22Rv1 (cell line): Measurements from ENCODE around the gene TRIM9.

Experiments
- CTCF ChIP-seq: fragments of 450-650 bp; IDR thresholded peaks from 2 replicates; pipeline ENCODE4 v1.5.1; 2017; ENCODE audit warnings: mild to moderate bottlenecking
- ZFX ChIP-seq: fragments of 450-650 bp; IDR thresholded peaks from 2 replicates; pipeline ENCODE4 v1.6.1; 2017; ENCODE audit warnings: antibody characterized with exemption, borderline replicate concordance

DNA sequence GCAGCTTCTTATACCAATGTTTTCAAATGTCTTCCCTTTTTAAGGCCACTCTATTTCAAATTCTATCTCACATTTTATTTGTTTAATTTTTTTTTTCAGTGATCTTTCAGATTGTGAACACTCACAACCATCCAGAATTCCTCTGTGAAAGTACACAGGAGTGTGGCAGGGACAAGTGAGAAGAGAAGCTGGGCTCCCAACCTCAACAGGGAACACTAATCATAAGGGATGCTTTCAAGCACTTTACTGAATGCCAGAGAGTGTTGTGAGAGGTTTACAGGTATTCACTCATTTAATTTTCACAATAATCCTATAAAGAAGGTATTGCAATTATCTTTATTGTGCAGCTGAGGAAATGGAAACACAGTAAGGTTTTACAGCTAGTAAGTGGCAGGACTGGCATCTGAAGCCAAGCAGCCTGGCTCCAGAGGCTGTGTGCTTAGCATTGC lies 90.5 kb downstream of the TRIM9 start:
- no peak for TF ChIP-seq CTCF
- TF ChIP-seq ZFX, result no peak
